ENCODE data around the gene CAMK2N2.

GRCh38 chr3:184261270-184261853, at the start of gene CAMK2N2:
- no peak for TF ChIP-seq ZBTB7A (IDR thresholded peaks at IDR 0.05; ENCODE audit: low read depth)
- TF ChIP-seq MAX (IDR thresholded peaks at IDR 0.05): peak; percentile 94
- no peak for TF ChIP-seq RAD21 (IDR thresholded peaks at IDR 0.05; ENCODE audit: low read depth)
- TF ChIP-seq REST (IDR thresholded peaks at IDR 0.05; ENCODE audit: low read depth): no peak
- peak; percentile 87 for TF ChIP-seq USF1 (IDR thresholded peaks at IDR 0.05)
- TF ChIP-seq TEAD4 (IDR thresholded peaks at IDR 0.05): no peak
- TF ChIP-seq CREB1 (IDR thresholded peaks at IDR 0.05; ENCODE audit: low read depth): no peak
- TF ChIP-seq TAF1 (IDR thresholded peaks at IDR 0.05; ENCODE audit: low read depth): no peak
- TF ChIP-seq EP300 (IDR thresholded peaks at IDR 0.05; ENCODE audit: borderline replicate concordance): no peak
- no peak for TF ChIP-seq CEBPB (IDR thresholded peaks at IDR 0.05)
- TF ChIP-seq YY1 (IDR thresholded peaks at IDR 0.05; ENCODE audit: low read depth): no peak
- TF ChIP-seq TCF12 (IDR thresholded peaks at IDR 0.05; ENCODE audit: low read depth): no peak; the same call in 1 of the 2 replicates
- peak; percentile 63 for TF ChIP-seq EGR1 (IDR thresholded peaks at IDR 0.05)

All from Ishikawa (cell line).